ENCODE measurements around the gene ADGRB2.

DNA sequence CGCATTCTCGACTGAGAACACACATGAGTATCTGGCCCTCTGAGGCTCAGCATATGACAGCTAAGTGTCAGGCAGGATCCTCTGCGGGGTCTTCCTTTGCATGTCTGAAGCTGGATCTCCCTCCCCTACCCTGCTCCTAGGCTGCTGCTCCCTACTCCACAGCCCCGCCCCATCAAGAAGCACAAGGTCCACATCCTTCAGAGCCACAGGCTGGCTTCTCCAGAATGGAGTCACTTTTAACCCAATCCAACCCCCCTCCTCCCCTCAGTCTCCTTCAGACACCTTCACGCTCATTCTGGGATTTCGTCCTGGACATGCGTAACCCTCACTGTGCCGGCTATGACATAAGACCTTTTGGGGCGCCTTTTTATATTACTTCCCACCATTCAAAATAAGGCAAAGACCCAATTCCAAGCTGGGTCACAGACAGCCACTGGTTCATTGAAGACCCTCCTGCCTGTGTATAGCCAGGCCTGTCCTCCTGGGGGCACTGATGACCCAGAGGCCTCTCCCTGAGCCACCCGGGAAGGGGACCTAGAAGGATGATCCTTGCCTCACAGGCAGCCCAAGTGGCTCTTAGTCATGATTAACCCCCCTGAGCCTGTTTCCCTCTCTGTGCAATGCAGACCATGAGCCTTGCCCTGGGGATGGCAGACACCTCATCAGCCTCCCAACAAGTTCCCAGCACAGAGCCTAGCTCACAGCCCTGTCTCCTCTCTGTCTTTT lies 4.7 kb downstream of the ADGRB2 start:
- TF ChIP-seq YY1 (IDR thresholded peaks at IDR 0.05; ENCODE audit: insufficient read depth, insufficient read length): no peak
- no peak for TF ChIP-seq SUZ12 (IDR thresholded peaks at IDR 0.05; ENCODE audit: extremely low read depth, insufficient read depth, insufficient read length)
